GM21786 (cell line): ENCODE measurements around the gene CHRNG.

Experiments
- ATAC-seq: cut with Tn5 transposase; IDR thresholded peaks from one replicate; pipeline ENCODE4 v1.9.1; 2021; ENCODE audit not compliant: unreplicated experiment

Gene CHRNG, protein sequence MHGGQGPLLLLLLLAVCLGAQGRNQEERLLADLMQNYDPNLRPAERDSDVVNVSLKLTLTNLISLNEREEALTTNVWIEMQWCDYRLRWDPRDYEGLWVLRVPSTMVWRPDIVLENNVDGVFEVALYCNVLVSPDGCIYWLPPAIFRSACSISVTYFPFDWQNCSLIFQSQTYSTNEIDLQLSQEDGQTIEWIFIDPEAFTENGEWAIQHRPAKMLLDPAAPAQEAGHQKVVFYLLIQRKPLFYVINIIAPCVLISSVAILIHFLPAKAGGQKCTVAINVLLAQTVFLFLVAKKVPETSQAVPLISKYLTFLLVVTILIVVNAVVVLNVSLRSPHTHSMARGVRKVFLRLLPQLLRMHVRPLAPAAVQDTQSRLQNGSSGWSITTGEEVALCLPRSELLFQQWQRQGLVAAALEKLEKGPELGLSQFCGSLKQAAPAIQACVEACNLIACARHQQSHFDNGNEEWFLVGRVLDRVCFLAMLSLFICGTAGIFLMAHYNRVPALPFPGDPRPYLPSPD

DNA sequence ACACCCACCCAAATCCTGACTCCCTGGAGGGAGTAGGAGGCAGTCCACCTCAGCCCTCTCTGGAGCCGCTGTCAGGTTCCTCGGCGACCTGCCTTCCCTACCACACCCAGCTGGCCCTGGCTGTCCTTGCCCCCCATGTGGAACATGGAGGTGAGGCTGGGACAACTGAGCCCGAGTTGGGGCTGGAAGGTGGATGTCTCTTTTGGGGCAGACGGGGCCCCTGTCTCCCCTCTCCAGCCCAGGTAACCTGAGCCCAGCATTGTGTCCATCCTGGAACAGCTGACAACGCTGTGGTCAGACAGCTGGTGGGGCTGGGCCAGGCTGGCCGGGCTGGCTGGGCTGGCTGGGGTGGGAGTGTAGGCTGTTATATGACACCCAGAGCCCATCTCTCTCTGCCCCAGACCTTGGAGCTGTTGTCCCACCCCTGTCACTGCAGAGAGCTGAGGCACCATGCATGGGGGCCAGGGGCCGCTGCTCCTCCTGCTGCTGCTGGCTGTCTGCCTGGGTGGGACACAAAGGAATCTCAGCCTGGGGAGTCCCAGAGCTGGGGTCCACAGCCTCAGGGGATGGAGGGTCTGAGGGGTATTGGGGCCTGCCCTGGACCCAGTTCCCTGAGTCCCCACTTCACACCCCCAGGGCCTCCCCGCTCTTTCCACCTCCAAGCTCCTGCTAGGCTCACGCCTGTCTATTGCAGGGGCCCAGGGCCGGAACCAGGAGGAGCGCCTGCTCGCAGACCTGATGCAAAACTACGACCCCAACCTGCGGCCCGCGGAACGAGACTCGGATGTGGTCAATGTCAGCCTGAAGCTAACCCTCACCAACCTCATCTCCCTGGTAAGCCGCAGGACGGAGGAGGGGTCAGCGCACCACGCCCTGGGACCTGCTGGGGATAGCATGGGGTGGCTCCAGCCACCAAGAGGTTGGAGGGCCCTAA, at the start of gene CHRNG:
Gene CHRNG, plus strand, starts transcription at position 395 of the 934 bp plus-strand sequence. Its CDS starts 56 bp downstream, at position 451.
- no peak for ATAC-seq

DNA sequence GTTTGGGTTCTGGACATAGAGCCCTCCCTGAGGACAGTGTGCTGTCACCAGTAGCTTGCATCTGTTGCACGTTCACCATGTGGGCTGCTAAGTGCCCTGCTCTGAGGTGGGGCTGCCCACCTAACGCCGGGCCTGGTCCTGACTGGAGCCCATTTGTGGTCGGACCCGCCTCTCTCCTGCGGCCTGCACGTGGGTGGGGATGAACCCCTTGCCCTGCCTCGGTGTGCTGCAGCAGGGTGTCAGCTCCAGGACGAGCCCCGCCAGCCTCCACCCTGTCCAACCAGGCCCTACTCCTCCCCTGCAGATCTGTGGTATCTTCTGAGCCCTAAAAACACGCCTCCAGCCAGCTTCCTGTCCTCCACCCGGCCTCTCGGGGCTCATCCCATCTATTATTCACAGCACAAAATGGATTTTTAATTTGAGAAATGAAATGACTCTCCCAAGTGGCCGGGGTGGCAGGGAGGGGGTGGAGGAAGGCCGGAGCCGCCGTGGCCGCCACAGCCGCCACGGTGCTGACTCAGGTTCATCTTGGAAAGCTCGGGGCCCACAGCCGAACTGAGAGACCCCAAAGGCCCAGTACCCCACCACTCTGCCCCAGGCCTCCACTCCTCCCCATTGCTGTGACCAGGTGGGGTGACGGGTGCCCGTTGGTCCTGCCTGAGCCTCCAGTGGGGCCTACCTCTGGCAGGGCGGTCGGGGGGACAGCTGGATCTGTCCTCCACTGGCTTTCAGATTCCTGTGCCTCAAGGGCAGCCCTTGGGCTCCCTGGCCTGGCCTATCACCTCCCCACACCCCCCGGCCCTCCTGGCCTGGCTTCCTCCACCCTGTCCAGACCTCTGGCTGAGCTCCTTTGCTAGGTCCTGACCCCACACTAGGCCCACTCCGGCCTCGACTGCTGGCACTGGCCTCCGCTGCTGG, 49.0 kb upstream of the CHRNG start:
- no peak for ATAC-seq

DNA sequence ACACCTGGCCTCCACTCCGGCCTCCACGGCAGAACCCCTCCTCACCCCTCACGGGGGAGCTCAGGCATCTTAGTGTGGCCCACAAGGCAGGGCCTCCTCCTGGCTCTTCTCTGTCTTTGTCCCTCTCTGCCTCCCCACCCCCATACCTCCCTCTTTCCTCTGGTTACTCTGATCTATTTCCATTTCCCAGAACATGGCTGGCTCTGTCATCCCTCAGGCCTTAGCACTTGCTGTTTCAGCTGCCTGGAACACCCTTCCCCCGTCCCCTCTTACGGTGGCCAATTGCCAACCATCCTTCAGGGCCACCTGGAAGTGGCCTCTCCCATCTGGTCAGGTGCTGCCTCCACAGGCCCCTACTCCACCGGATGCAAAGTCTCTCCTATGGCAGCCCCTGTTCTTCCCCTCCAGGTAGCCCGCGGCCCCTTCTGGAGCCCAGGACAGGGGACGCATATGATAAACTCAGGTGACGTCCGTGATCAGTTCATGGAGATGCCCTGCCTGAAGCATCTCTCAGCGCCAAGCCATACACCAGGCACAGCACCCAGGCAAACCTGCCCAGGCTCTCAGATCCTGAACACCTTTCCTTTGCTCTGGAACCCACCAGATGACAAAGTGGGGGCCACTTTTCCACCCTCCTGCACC, 48.2 kb upstream of the CHRNG start:
- ATAC-seq = no peak

DNA sequence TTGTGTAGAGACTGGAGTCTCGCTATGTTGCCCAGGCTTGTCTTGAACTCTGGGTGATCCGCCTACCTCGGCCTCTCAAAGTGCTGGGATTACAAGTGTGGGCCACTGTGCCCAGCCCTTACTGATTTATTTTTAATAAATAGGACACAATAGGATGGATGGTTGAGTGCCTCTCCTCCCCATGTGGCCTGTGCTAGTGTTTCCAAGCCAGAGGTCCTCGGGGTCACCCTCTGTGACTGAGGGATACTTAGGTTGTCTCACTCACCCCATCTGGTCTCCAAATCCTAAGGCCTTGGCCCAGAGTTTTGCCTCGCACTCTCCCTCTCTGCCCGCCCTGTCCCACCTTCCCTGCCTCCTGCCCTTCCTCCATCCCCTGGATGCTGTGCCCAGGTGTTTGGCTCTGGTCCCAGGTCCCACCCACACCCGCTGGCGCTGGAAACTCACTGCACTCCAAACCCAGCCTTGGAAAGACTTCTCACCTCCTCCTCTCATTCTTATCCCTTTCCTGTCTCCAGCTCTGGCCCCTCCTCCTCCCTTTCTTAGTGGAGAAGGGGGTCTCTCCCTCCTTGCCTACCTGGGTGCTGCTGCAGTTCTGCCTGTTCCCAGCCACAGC, 47.1 kb upstream of the CHRNG start:
- ATAC-seq = no peak

DNA sequence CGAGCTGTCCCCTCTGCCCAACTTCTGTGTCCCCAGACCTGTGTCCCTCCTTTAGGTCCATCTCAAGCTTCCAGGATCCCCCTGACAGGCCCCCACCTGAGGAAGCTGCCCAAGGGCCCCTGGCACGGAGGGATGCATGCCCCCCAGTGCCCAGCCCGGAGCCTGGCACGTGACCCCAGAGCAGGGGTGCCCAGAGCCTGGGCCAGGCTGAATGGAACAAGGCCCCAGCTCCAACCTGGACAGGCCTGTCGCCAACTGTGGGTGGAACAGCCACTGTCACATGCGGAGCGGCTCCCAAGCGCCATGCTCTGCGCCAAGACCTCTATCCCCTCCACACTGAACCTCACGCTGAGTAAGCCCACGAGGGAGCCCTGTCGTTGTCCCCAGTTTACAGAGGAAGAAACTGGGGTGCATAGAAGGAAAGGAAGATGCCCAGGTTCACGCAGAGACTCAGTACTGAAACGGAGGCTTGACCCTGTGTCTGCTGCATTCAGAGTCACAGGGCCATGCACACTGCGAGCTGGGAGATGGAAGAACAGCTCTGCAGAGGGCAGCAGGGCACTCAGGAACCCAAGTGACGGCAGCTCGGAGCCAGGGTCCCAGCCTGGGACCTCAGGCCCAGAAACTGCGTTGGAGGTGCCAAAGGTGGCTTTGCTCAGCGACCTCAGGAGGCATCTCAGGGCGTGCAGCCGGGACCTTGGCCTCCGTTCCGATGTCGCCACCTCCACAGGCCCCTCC, 46.4 kb upstream of the CHRNG start:
- no peak for ATAC-seq

DNA sequence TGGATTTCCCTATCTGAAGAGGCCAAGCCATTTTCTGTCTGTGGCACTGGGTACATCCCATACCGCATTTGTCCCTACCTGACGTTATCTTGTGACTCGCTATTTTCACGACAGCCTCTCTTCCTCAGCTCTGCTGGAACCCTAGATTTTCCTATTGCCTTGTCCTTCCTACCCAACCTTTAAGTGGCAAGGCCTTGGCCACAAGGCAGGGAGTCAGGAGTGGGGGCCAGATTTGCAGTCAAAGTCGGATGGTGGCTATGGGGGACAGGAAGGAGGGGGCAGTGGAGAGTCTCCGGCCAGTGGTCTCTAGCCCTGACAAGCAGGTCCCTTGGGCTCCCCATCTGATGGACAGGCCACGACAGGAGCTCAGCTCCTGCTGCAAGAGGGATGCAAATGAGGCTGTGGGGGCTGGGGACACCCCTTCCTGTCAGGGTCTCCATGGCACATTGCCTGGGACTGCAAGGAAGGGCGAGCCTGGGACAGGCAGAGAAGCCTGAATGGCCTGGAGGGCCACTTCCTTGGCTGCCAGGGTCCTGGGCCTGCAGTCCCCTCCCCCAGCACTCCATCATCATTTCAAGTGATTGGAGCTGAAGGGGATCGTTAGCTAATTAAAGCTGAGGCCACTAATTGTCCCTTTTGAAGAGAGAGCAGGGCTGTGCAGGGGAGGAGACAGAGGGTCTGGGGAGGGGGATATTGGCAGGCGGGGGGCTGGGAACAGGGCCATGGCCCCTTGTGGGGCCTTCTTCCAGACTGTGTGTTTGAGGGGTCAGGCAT, 45.6 kb upstream of the CHRNG start:
- no peak for ATAC-seq

DNA sequence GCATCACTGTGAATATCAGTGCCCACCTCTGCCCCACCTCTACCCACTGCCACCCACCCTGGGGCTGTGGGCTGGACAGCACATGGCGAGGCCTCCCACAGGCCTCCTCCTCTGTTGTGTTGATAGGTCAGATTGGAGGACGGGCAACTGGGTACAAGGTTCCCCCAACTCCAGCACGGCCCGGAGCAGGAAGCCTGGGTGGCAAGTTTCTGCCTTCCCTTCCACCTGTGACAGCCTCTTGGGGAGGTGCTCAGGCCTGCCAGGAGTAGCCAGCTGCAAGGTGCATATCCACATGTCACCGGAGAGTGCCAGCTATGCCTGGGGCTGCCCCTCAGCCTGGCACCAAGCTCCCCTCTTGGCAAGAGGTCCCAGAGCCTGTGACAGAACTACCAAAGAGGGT, 45.0 kb upstream of the CHRNG start:
- ATAC-seq = no peak

DNA sequence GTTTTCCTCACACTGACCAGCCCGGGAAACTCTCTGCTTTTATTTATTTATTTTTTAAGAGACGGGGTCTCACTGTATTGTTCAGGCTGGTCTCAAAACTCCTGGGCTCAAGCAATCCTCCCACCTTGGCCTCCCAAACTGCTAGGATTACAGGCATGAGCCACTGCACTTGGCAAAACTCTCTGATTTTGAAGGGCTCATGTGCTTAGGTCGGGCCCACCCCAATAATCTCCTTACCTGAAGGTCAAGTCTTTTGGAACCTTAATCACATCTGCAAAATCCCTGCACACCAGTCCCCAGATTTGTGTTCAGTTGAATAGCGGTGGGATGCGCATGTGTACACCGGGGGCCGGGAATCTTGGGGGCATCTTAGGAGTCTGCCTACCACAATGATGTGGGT, 44.2 kb upstream of the CHRNG start:
- ATAC-seq = no peak

DNA sequence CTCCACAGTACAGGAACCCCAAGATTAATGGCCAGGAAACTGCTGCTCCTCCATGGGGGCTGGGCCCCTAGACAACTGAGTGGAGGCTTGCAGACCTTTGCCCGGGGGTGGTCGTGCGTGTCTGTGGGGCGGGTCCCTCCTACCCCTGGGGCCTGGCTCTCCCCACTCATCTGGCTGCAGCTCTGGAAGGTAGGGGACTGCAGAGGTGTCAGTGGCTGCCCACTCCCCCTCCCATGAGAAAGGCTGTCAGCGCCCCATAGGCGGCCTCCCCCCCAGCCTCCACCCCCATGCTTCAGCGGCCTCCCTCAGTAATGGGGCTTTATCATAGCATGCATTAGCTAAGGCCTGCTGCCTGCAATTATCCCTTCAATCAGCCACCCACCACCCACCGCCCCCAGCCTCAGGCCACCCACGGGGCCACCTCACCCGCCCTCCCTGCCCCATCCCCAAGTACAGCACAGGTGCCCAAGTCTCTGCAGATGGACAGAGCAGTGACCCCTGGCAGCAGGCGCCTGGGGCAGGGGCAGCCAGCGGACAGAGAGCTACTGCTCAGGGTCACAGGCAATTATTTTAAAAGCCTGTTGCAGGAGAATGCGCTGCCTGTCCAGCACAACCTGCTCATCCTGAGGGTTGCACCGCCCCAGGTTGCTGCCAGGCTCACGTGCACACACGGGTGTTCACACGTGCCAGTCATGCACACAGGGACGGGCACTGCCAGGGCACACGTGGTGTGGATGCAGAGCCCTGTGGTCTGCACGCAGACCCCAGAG, 42.8 kb upstream of the CHRNG start:
- no peak for ATAC-seq

DNA sequence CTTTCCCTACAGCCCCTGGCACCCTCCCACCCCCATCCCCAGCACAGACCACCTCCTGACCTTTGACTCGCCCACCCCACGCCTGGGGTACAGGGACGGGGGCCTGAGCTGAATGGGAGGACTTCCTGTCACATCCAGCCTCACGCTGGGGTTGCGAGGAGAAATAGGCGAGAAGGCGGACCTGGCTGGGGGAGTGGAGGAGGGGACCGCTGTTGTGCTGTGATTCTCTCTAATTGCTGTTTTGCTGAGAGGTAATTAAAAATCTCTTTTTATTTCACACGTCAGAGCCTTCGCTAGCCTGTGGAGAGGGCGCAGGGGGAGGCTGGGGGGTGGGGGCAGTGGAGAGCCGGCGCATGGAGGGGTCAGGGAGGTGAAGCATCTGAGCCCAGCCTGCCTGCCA, 42.1 kb upstream of the CHRNG start:
- no peak for ATAC-seq

DNA sequence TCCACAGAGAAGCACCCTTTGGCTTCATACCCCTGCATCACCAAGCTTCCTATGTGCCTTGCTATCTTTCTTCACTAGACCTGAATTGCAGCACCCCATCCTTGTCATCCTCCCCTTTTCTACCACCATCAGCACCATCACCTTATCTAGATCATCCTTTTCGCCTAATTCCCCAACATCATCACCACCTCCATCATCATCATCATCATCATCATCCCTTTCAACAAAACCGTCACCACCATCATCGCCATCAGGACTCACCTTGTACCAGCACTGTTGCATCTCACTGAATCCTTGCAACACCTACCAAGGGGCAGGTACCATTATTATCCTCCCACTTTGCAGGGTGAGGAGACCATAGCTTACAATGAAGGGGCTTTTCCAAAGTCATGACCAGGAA, 41.0 kb upstream of the CHRNG start:
- ATAC-seq = no peak

DNA sequence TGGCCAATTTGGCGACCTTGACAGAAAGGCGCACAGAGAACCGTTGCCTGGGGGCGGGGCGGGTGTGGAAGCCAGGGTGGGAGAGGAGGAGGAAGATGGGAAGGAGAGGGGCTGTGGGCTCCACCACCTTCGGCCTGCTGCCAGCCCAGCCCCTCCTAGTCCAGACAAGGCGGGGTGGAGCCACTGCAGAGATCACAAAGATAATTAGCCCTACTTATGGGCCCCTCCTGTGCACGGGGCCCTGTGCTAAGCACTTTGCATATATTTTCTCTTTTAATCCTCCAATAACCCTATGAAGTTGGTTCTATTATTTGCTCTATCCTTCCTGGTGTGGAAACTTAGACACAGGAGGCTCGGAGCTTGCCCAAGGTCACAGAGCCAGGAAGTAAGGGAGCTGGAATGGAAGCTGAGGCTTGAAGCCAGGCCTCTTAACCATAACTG, 38.1 kb upstream of the CHRNG start:
- ATAC-seq = no peak

DNA sequence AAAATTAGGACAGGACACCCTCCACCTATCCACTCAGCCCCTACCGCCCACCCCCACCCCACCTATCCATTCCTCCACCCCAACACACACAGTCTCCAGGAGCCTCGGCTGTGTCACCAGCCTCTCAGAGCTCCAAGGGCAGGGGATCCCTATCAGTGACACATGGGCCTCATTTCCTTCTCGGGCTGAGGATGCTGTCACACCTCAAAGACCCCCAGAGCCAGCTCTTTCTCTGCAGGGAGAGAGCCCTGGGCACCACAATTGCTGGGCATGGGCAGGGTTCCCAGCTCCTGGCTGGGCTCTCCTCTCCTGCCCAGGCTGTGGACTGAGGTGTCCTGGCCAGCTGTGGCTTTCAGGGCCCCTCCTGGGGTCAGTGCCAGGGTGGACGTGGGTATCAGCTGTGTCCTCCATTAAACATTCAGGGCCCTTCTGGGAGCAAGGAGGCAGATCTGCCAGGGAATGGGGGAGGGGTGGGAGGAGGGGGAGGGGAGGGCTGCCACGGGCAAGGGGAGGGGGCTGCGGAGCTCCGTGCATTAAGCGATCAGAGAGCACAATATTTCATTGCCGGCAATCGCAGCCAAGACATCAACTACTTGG, 37.6 kb upstream of the CHRNG start:
- ATAC-seq = no peak

DNA sequence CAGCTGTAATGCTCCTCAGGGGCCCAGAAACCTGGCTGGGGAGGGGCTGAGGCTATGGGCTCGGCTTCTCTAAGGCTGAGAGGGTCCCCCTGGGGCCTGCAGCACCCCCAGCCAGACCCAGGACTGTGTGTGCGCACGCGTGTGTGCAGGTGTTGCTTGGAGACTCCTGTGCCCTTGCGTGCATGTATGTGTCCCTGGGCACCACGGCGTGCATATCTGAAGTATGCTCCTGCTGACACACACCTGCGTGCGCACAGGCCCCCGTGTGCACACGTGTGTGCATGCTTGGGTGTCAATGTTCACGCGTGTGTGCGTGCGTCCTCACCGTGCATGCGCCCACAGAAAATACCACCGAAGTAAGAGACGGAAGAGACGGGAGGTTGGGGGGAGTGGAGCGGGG, 37.0 kb upstream of the CHRNG start:
- ATAC-seq = no peak

DNA sequence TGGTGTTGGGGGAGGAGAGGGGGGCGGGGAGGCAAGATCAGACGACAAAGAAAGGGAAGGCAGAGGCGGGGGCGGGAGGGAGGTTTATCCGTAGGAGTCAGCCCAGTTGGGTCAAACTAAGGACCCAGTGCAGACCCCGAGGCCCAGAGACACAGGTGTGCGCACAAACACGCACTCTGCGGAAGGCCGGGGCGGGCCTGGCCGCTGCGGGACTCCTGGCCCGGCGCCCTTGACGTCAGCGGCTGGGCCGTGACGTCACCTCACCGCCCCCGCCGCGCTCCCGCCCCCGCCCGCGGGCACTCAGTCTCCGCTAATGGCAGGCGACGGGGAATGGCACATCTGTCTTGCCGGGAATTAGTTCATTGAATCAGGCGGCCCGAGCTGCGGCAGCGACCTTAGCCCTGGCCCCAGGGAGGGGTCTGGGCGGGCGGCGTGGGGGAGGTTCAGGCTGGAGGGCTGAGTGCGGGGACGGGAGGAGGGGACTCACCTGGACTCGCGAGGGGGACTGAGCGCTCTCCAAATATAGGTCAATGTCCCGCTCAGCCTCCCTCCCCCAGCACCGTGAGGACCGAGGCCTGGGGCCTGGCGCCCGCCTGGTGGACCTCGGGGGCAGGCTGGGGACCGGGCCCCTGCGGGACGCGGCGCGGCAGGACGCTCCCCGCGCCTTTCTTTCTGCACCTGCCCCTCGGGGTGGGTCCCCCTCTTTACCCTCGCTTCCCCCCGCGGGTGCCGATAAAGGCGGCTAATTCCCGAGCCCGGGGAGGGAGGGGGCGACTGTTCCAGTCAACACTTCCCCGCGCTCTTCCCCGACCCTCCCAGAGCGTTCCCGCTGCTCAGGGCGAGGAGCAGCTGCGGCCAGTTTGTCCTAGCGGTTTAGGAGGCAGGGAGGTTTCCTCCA, 36.3 kb upstream of the CHRNG start:
- no peak for ATAC-seq

DNA sequence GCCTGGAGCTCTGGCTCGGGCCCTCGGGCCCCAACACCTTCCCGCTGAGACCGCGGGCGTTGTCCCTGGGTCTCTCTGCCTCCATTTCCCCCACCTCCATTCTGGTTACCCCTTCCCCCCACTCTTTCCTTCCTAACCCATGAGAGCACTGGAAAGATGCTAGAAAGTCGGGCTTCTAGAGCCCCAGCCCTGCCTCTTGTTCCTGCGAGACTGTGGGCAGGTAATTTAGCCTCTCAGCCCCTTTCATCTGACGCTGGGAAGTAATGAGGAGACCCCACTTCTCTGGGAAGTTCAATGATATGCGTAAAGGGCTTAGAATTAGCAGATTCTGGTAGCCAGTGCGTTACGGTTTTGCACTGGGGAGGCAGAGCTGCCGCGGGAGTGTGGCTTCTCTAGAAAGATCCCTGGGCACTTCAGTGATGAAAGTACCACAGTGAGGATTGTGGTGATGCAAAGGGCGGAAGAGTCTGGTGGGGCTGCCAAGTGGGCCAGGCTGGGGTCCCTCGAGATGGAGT, 35.6 kb upstream of the CHRNG start:
- ATAC-seq = no peak
